ENCODE results near the gene OPRL1.

DNA sequence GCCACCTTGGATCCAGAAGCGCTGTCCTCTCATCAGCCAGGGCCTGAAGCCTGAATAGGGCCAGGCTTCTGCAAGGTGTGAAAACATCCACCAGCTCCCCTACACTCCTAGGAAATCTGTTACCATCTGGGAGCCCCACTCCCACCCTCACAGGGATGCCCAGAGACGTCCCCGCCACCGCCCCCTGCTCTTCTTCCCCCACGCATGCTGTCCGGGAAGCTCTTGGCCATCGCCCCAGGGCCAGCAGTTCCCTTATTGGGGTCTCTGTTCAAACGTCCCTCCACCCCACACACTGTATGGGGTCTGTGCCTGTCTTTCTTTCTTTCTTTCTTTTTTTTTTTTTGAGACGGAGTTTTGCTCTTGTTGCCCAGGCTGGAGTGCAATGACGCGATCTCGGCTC is 4.3 kb upstream of the OPRL1 start:
- TF ChIP-seq GATA2 (IDR thresholded peaks at IDR 0.05; ENCODE audit: low read depth, low read length): no peak
- TF ChIP-seq GATA3 (IDR thresholded peaks at IDR 0.05; ENCODE audit: low read depth, low read length): no peak

All from SH-SY5Y (cell line).